NCI-H69 (cell line): Measurements from ENCODE around the gene RPTN.
"Not testable (repeated sequence)": the region's sequence is repeated elsewhere in the genome, so short reads cannot be mapped to it uniquely, and the experiment has no call there.

Experiments used
- DNase-seq: peaks from one replicate; lab custom pipeline; 2025; lab: John Stamatoyannopoulos, UW

The RPTN gene

GRCh38 chr1:152164517-152165136, 5.6 kb upstream of the RPTN start:
- DNase-seq, result no peak

- DNase-seq, result no peak
These were observed 3.9 kb upstream of the RPTN start for GRCh38 chr1:152162792-152163463.

GRCh38 chr1:152160576-152160975, 1.5 kb upstream of the RPTN start:
- DNase-seq, result no peak

- no peak for DNase-seq
These were observed 5.0 kb downstream of the RPTN start for GRCh38 chr1:152153996-152154395.

- DNase-seq, result no peak
These were observed 7.4 kb downstream of the RPTN start for GRCh38 chr1:152151646-152152045.

- DNase-seq, result no peak
These were observed 10.0 kb downstream of the RPTN start for GRCh38 chr1:152148981-152149380.

- DNase-seq, result no peak
These were observed 11.0 kb downstream of the RPTN start for GRCh38 chr1:152148051-152148450.

- DNase-seq, result no peak
These were observed 13.3 kb downstream of the RPTN start for GRCh38 chr1:152145769-152146168.

GRCh38 chr1:152144674-152145183, 14.3 kb downstream of the RPTN start:
- not testable (repeated sequence) for DNase-seq

GRCh38 chr1:152143150-152143887, 15.7 kb downstream of the RPTN start:
- no peak for DNase-seq

GRCh38 chr1:152141971-152142584, 16.9 kb downstream of the RPTN start:
- DNase-seq, result peak; percentile 74

- no peak for DNase-seq
These were observed 21.8 kb downstream of the RPTN start for GRCh38 chr1:152137215-152137614.

- no peak for DNase-seq
These were observed 28.8 kb downstream of the RPTN start for GRCh38 chr1:152130186-152130585.

- DNase-seq, result peak; percentile 61
These were observed 31.4 kb downstream of the RPTN start for GRCh38 chr1:152127673-152128072.

GRCh38 chr1:152125834-152126443, 33.1 kb downstream of the RPTN start:
- no peak for DNase-seq

- DNase-seq, result peak; percentile 85
These were observed 40.1 kb downstream of the RPTN start for GRCh38 chr1:152118915-152119314.

GRCh38 chr1:152115344-152115743, 43.7 kb downstream of the RPTN start, which contains the start of gene TCHH:
TCHH (minus strand) TSS chr1:152115444; CDS start chr1:152114080, 1,364 bp downstream.
- DNase-seq, result no peak

- DNase-seq, result no peak
These were observed 46.1 kb downstream of the RPTN start for GRCh38 chr1:152112885-152113432.

- DNase-seq, result peak; percentile 65
These were observed 46.7 kb downstream of the RPTN start for GRCh38 chr1:152112101-152112884.

GRCh38 chr1:152111515-152111968, 47.5 kb downstream of the RPTN start:
- peak; percentile 81 for DNase-seq
